Retina (tissue), 1 donor: ENCODE results near the gene TGFBR3.

Experiments used
- DNase-seq: peaks from one replicate; pipeline ENCODE4 v3.0.0-alpha.2; 2016

Gene TGFBR3

DNA sequence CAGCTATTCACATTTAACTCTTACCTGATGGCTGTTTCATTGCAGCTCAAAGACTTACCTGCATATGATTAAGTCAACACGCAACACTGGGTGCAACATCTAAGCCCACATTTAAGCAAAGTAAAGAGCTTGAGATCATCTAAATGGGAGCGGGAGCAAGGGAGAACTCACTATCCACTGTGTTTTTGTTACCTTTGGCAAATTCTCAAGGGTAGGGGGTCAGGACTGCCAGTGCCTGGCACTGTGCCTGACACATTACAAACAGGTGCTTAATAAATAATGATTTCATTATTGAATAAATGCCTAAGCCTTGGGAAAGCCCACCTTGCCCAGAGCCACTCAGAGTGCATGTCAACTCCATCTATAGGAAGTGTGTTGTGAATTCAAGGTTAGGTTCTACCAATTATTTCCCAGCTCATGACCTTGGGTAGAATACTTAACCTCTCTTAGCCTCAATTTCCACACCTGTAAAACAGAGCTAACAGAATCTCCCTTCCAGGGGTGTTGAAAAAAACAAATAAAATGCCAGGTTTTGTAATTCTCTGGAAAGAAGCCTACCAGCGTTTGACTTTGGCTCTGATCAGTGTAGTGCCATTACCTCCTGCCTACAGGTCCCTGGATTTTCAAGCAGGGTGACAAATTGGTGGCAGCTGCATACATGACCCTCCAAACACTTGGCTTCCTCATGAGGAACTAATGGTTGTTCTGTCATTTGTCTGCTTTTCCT, 109.7 kb downstream of the TGFBR3 start:
- no peak for DNase-seq

DNA sequence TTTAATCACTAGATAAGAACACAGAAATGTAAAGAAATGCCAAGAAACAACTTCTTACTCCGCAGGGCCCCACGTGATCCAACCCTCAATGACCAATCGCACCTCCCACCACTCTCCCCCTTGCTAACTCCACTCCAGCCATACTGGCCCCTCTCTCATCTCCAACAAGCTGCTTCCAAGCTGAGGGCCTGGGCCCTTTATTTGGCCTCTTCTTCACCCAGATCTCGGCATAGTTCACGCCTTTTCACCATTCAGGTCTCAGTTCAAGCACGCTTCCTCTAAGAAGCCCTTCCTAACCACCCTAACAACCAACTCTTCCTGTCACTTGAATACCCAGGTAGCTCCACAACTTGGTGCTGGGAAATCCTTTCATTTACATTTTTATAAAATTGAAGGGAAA, 110.7 kb downstream of the TGFBR3 start:
- no peak for DNase-seq

GRCh38 chr1:91774520-91775203, 111.3 kb downstream of the TGFBR3 start:
- no peak for DNase-seq

DNA sequence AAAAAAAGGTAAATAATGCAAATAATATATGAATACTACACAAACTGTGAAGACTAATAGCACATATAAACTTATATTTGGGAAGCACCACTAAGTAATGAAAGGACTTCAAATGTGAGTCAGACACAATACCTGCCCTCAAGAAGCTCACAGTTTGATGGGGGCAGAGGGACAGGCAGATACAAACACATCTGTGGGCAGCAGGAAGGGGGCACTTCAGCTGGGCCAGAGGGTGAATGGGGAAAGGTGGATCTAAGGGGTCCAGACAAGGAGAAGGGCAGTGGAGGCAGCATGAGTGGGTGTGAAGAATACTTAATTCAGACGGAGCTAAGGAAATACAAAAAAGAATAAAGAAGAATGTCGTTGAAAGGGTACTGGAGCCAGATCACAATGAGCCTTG, 114.2 kb downstream of the TGFBR3 start:
- no peak for DNase-seq

GRCh38 chr1:91770667-91771268, 115.2 kb downstream of the TGFBR3 start:
- DNase-seq: no peak

- DNase-seq: no peak
These were observed 116.2 kb downstream of the TGFBR3 start for GRCh38 chr1:91769742-91770141.

- no peak for DNase-seq
These were observed 116.9 kb downstream of the TGFBR3 start for GRCh38 chr1:91768786-91769725.

DNA sequence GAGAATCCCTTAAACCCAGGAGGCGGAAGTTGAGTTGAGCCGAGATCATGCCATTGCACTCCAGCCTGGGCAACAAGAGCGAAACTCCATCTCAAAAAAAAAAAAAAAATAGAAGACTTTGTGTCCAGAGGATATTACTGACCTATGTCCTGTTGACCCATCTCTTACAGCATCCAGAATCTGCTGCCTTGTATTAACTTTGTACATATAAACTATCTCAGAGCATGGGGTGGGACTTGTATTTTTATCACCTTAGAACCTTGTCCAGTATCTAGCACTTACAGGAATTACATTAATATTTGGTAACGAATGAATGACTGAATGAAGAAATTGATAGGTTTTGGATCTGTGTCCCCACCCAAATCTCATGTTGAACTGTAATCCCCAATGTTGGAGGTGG, 117.8 kb downstream of the TGFBR3 start:
- no peak for DNase-seq

- no peak for DNase-seq
These were observed 119.1 kb downstream of the TGFBR3 start for GRCh38 chr1:91766883-91767282.

DNA sequence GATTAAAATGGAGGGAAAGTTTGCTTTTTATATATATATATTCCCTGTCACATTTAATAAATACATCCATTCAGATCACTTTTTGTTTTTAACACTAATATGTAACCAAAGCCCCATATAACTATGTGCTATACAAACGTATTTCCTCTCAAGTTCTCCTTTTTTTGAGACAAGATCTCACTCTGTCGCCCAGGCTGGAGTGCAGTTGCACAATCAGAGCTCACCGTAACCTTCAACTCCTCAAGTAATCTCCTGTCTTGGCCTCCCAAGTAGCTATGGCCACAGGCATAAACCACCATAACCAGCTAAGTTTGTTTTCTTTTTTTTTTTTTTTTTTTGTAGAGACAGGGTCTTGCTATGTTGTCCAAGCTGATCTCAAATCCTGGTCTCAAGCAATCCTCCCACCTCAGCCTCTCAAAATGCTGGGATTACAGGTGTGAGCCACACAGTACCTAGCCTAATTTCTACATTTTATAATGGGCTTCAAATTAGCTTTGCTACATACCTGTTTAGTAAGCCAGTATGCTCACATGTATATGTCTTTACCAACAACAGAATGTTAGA, 120.0 kb downstream of the TGFBR3 start:
- no peak for DNase-seq

DNA sequence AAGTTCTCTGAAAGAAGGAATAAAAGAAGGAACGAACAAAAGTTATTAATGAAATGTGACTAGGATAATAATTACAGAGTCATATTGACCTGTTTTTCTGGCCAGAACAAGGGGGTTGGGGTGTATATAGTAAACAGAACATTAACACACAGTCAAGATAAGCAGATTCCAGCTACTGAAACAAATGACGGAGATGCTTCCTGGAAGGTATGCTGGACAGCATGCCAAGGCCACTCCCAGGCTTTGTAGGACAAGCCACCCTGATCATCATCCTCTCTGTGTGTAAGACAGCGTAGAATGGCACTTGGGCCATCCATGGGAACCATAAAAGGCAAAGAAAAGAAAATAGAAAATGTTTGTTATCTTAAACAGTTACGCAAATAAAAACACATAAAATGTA, 120.7 kb downstream of the TGFBR3 start:
- no peak for DNase-seq

GRCh38 chr1:91764471-91765115, 121.4 kb downstream of the TGFBR3 start:
- peak; percentile 24 for DNase-seq

- DNase-seq: no peak
These were observed 122.7 kb downstream of the TGFBR3 start for GRCh38 chr1:91763252-91763651.

DNA sequence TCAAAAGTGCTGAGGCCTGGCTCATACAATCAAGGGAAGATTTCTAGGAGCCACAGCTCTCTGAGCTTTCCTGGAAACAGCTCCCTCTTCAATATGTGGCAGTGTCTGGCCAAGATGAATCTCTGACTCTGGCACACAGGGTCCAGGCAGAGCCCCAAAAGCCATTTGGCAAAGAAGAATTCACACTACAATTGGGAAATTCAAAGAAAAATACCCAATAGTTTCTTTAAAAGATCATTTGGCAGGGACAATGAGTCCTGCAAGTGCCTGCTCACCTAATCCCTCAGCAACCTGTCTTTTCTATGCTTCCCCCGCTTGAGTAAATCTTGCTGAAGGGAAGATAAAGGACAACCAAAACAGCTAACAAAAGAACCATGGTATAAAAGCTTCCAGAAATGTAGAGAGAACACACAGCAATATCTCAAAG, 124.6 kb downstream of the TGFBR3 start:
- DNase-seq: no peak

- no peak for DNase-seq
These were observed 125.4 kb downstream of the TGFBR3 start for GRCh38 chr1:91760512-91760911.

GRCh38 chr1:91759076-91759475, 126.9 kb downstream of the TGFBR3 start:
- no peak for DNase-seq

DNA sequence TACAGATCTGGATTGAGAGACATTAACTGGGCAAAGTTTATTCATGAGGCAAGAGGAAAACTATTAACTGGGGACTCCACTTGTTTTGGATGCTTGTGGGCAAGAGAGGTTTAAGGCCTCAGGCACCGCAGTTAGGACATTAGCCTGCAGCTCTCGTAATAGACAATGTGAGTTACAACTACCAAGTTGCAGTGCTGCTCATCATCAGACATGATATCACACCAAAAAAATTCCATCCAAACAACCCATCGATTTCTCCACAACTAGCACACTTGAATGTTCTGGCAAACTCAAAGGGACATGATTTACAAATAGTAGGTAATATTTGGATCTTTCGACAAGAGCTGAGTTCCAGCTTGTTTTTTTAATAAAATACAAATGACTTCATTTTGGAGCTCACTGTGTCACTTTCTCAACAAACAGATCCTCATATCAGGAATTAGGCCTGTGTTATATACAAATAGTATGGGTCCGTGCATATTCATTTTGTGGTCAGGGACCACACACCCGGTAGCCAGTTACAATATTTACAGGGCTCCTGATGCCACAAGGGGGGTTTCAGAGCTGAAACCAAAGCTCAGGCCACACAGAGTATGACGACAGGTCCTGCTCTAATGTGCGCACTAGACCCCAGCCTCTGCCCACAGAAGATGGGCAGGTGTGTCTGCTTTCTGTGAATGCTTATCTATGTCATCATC, 128.0 kb downstream of the TGFBR3 start:
- no peak for DNase-seq

- no peak for DNase-seq
These were observed 130.2 kb downstream of the TGFBR3 start for GRCh38 chr1:91755702-91756287.

DNA sequence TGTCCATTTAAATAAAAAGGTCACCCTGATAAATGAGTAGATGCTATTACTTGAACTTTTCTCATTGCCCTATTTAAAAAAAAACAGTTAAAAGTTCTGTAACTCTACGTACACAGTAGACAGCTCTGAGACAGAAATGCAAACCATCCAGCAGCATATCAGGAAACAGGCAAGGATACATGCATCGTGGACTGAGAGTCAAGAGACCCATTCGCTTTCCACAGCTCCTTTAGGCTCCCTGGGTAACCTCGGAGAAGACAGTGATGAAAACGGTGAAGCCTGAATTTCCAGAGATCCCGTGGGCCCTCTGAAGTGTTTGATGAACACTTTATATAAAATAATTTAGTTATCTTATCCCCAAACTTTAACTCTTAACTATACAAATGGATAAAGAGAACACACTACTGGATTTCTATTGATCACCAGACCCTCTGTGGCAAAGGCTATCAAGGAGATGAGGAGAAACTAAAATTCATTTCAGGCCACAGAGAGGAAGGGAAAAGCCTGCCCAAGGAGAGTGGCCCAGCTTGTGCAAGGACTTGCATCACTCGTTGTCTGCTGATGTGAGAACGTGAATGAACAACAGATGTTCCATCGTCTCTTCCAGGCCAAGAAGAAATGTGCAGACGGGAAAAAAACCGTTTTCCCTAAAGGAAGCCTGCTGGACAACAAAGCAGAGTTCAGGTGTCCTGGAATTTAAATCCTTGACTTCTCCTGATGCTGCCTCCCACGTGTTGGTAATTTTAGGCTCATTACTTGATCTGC, 131.0 kb downstream of the TGFBR3 start:
- DNase-seq: no peak

DNA sequence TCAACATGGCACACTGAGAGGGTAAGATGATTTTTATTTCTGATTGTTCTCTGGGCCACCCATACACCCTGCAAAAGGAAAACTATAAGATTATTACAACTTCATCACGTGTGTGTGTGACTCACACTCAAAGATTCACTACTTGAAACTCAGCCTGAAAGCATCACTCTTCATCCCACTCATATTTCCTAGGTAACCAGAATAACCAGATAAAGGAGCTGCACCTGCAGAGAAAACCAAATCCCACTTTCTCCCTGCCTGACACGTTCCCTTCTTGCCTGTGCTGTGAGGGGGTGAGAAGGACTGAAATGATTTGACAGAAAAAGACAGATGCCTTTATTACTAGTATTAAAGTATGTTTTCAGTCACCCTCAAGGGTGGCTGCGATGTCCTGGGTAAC, 131.6 kb downstream of the TGFBR3 start:
- DNase-seq: no peak
